NB4 (cell line): ENCODE data around the gene SHB.

Experiments used
- DNase-seq: peaks from one replicate; pipeline ENCODE4 v3.0.0; 2010; ENCODE audit warnings: low read depth
- H3K4me3 ChIP-seq: one replicate; pipeline ENCODE4 v1.5.1; 2011; ENCODE audit warnings: mild to moderate bottlenecking, low read depth, low read length, moderate library complexity
- CTCF ChIP-seq: IDR thresholded peaks from one replicate; pipeline ENCODE4 v1.5.1; 2012; ENCODE audit warnings: low read depth, low read length
- MAX ChIP-seq: IDR thresholded peaks from 2 replicates; pipeline ENCODE4 v1.6.1; 2011; ENCODE audit warnings: low read depth, low read length
- MYC ChIP-seq: IDR thresholded peaks from 2 replicates; pipeline ENCODE4 v1.6.1; 2011; ENCODE audit warnings: low read depth, low read length
- POLR2A ChIP-seq: IDR thresholded peaks from 2 replicates; pipeline ENCODE4 v1.6.1; 2011; ENCODE audit warnings: mild to moderate bottlenecking; ENCODE audit not compliant: insufficient read length; ENCODE audit errors: extremely low read depth

SHB gene

GRCh38 chr9:37978481-37978864, 90.6 kb downstream of the SHB start:
- TF ChIP-seq MYC (no peak), MAX (no peak), POLR2A (no peak), CTCF (no peak)
- no peak overlapping the region for H3K4me3 ChIP-seq
- DNase-seq: no peak

GRCh38 chr9:37977851-37978480, 91.1 kb downstream of the SHB start:
- TF ChIP-seq CTCF: no peak
- no peak for TF ChIP-seq MAX
- DNase-seq: no peak

GRCh38 chr9:37976714-37977477, 92.1 kb downstream of the SHB start:
- no peak for DNase-seq
- no peak overlapping the region for H3K4me3 ChIP-seq
- TF ChIP-seq POLR2A (no peak), MAX (no peak), MYC (no peak), CTCF (no peak)

More at GRCh38 chr9:37977851-37978480, 91.1 kb downstream of the SHB start:
- H3K4me3 ChIP-seq: no peak overlapping the region

GRCh38 chr9:37975639-37976038, 93.4 kb downstream of the SHB start:
- no peak overlapping the region for H3K4me3 ChIP-seq
- no peak for TF ChIP-seq MAX
- no peak for TF ChIP-seq CTCF
- TF ChIP-seq POLR2A: no peak
- TF ChIP-seq MYC: no peak
- no peak for DNase-seq

GRCh38 chr9:37974506-37975173, 94.4 kb downstream of the SHB start:
- H3K4me3 ChIP-seq: no peak overlapping the region
- no peak for DNase-seq
- TF ChIP-seq CTCF (no peak), MYC (no peak), MAX (no peak), POLR2A (no peak)
